Thyroid gland (tissue), 4 donors: ENCODE data around the gene GPR107. TPM values are rescaled to one million over a fixed set of nuclear protein-coding genes. Genes with fewer than 3 reads are reported as not detected.
"Not testable (repeated sequence)": the region's sequence is repeated elsewhere in the genome, so short reads cannot be mapped to it uniquely, and the experiment has no call there.

Experiments used
- DNase-seq, 2 donors: peaks; one replicate each; pipeline ENCODE4 v3.0.0-alpha.2; 2019
- H3K27ac ChIP-seq, 3 donors: fragments of 200-600 bp; sonication (generic); 1 replicate in 2 of 3; 2 replicates in 1 of 3; pipeline ENCODE4 v1.5.1; 2016 to 2019; ENCODE audit warnings: mild to moderate bottlenecking in 1 of 3, moderate library complexity in 1 of 3
- H3K27me3 ChIP-seq: fragments of 200-600 bp; sonication (generic); one replicate; pipeline ENCODE4 v1.5.1; 2019
- H3K36me3 ChIP-seq, 2 donors: fragments of 200-600 bp; sonication (generic); one replicate each; pipeline ENCODE4 v1.5.1; 2016 to 2019
- H3K4me1 ChIP-seq, 2 donors: fragments of 200-600 bp; sonication (generic); one replicate each; pipeline ENCODE4 v1.5.1; 2017 to 2019
- H3K4me3 ChIP-seq, 3 donors: fragments of 200-600 bp; sonication (generic); replicated peaks in 1 of 3; 1 replicate in 2 of 3; 2 replicates in 1 of 3; pipeline ENCODE4 v1.5.1; 2016; ENCODE audit warnings: mild to moderate bottlenecking in 1 of 3
- H3K9me3 ChIP-seq: fragments of 200-600 bp; sonication (generic); one replicate; pipeline ENCODE4 v1.5.1; 2017
- POLR2A ChIP-seq, 2 donors: fragments of 450-650 bp; IDR thresholded peaks; one replicate each; pipeline ENCODE4 v1.6.1; 2017; ENCODE audit warnings: antibody characterized with exemption in 2 of 2, mild to moderate bottlenecking in 2 of 2, moderate library complexity in 1 of 2
- WGBS, 2 donors: methylation state at CpG; one replicate each; pipeline ENCODE4 v1.1.5; 2017; 5-methylcytosine and 5-hydroxymethylcytosine counted together
- intact Hi-C: fragments of 100-400 bp; cut with DNase I; formaldehyde crosslinking; loops from one replicate; pipeline ENCODE4 v1.15.1; 2023
- total RNA-seq, 4 donors: library from RNA; depleted of rRNA; stranded (reverse); fragments of >200 nt; gene quantifications; one replicate each; pipeline ENCODE4 v1.2.3, GENCODE V29; 2016
- TF ChIP-seq, protein P1 (sequence below), 6 experiments: fragments of 200-600 bp in 3 of 6; fragments of 450-650 bp in 3 of 6; sonication (generic) in 3 of 6; IDR thresholded peaks; one replicate each; pipeline ENCODE4 v1.5.1; 2016 to 2019; ENCODE audit warnings: antibody characterized with exemption in 6 of 6, mild to moderate bottlenecking in 2 of 6, inconsistent platforms in 1 of 6, moderate library complexity in 1 of 6

Gene GPR107
- 10 to 100 TPM; 43.5 to 65.6 (median 58.7) TPM for total RNA-seq

- no peaks in the 10 kb centered on the region for H3K9me3 ChIP-seq
- no peaks in the 10 kb centered on the region for H3K27me3 ChIP-seq
- intact Hi-C loops: no loop called here
- peak; percentile 77 to 79 for DNase-seq
- peaks cover 48 to 55% of the 10 kb centered on the region in 2 donors for H3K4me1 ChIP-seq
- peak within 1 kb of the TSS; percentile 81 to 98 (median 86) for H3K27ac ChIP-seq
- peak within 1 kb of the TSS; percentile 47 to 97 (median 82) for H3K4me3 ChIP-seq
- TF ChIP-seq POLR2A (IDR thresholded peaks at IDR 0.05): peak; percentile 67 to 88
- TF ChIP-seq, protein P1, sequence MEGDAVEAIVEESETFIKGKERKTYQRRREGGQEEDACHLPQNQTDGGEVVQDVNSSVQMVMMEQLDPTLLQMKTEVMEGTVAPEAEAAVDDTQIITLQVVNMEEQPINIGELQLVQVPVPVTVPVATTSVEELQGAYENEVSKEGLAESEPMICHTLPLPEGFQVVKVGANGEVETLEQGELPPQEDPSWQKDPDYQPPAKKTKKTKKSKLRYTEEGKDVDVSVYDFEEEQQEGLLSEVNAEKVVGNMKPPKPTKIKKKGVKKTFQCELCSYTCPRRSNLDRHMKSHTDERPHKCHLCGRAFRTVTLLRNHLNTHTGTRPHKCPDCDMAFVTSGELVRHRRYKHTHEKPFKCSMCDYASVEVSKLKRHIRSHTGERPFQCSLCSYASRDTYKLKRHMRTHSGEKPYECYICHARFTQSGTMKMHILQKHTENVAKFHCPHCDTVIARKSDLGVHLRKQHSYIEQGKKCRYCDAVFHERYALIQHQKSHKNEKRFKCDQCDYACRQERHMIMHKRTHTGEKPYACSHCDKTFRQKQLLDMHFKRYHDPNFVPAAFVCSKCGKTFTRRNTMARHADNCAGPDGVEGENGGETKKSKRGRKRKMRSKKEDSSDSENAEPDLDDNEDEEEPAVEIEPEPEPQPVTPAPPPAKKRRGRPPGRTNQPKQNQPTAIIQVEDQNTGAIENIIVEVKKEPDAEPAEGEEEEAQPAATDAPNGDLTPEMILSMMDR (IDR thresholded peaks at IDR 0.05): no peak
- WGBS, 2 donors: 1 to 2% methylated on average over 21 to 27 of the region's 64 CpGs
- H3K36me3 ChIP-seq: no peaks in the 10 kb centered on the region
Observed at GRCh38 chr9:130053504-130054324, at the start of gene GPR107. Gene GPR107 (plus strand): TSS chr9:130053906. CDS start chr9:130053933, 27 bp downstream.

- Histone ChIP-seq H3K27ac (peak overlapping the region in 1 of 3 donors; percentile 36), H3K4me1 (peaks cover 4 to 26% of the 10 kb centered on the region in 2 donors), H3K4me3 (no peak overlapping the region), H3K9me3 (no peaks in the 10 kb centered on the region), H3K36me3 (no peaks in the 10 kb centered on the region), H3K27me3 (no peaks in the 10 kb centered on the region)
- DNase-seq: no peak
- TF ChIP-seq, protein P1 (IDR thresholded peaks at IDR 0.05): no peak
- TF ChIP-seq POLR2A (IDR thresholded peaks at IDR 0.05): no peak
- intact Hi-C loops: no loop called here
- 82 to 84% methylated on average over 8 of the region's 8 CpGs for WGBS, 2 donors
Observed at GRCh38 chr9:130003943-130004552, 49.7 kb upstream of the GPR107 start.

- H3K9me3 ChIP-seq, H3K36me3 ChIP-seq, intact Hi-C loops, H3K4me3 ChIP-seq, DNase-seq, H3K27me3 ChIP-seq: not testable (repeated sequence)
- WGBS, 2 donors: 93 to 97% methylated on average over 6 of the region's 6 CpGs
- Histone ChIP-seq H3K27ac (peak overlapping the region; percentile 48 to 65 (median 49)), H3K4me1 (peaks cover 8 to 41% of the 10 kb centered on the region in 2 donors)
Observed at GRCh38 chr9:130006952-130007351, 46.8 kb upstream of the GPR107 start.

DNA sequence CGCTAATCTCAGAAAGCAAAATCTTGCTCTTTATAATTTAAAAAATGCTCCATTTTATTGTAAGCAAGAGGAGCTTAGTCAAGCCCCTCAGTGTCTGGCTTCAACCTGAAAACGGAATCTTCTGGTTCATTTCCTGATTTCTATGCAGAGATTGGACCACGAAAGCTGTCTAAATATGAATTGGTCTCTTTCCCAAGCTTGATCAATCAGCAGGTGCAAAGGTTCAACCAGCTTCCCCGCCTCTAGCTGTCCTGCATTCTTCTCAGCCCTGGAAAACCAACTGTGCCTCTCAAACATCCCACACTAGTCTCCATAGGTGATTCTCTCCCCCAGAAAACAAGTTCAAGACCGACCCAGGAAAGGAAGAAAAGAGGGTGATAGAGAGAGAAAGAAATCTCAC, 45.2 kb upstream of the GPR107 start:
- no peak for DNase-seq
- intact Hi-C loops: no loop called here
- no peaks in the 10 kb centered on the region for H3K36me3 ChIP-seq
- WGBS, 2 donors: 83 to 84% methylated on average over 5 of the region's 5 CpGs
- TF ChIP-seq, protein P1 (IDR thresholded peaks at IDR 0.05): no peak
- TF ChIP-seq POLR2A (IDR thresholded peaks at IDR 0.05): no peak
- no peaks in the 10 kb centered on the region for H3K27me3 ChIP-seq
- H3K4me1 ChIP-seq: peaks cover 9 to 37% of the 10 kb centered on the region in 2 donors
- no peaks in the 10 kb centered on the region for H3K9me3 ChIP-seq
- no peak overlapping the region for H3K4me3 ChIP-seq
- peak overlapping the region in 2 of 3 donors; percentile 48 to 65 for H3K27ac ChIP-seq

DNA sequence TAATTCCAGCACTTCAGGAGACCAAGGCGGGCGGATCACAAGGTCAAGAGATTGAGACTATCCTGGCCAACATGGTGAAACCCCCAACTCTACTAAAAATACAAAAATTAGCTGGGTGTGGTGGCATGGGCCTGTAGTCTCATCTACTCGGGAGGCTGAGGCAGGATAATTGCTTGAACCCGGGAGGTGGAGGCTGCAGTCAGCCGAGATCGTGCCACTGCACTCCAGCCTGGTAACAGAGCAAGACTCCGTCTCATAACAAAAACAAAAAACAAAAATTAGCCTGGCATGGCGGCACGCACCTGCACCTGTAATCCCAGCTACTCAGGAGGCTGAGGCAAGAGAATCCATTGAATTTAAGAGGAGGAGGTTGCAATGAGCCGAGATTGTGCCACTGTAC, 44.2 kb upstream of the GPR107 start:
- peak overlapping the region in 2 of 3 donors; percentile 54 to 64 for H3K27ac ChIP-seq
- intact Hi-C loops, DNase-seq, H3K36me3 ChIP-seq, H3K27me3 ChIP-seq, H3K9me3 ChIP-seq, H3K4me3 ChIP-seq: not testable (repeated sequence)
- peaks cover 9 to 42% of the 10 kb centered on the region in 2 donors for H3K4me1 ChIP-seq
- WGBS, 2 donors: 96 to 97% methylated on average over 10 of the region's 10 CpGs
